HG02885 (cell line): ENCODE data around the gene PTPRQ.
A peak's percentile ranks its signal among the peaks of the same experiment; 100 is the strongest.
"Not testable (repeated sequence)": the region's sequence is repeated elsewhere in the genome, so short reads cannot be mapped to it uniquely, and the experiment has no call there.

ENCODE experiments used
- ATAC-seq: cut with Tn5 transposase; IDR thresholded peaks from one replicate; pipeline ENCODE4 v1.9.1; 2021; ENCODE audit warnings: mild to moderate bottlenecking; ENCODE audit not compliant: unreplicated experiment, poor library complexity

PTPRQ gene

DNA sequence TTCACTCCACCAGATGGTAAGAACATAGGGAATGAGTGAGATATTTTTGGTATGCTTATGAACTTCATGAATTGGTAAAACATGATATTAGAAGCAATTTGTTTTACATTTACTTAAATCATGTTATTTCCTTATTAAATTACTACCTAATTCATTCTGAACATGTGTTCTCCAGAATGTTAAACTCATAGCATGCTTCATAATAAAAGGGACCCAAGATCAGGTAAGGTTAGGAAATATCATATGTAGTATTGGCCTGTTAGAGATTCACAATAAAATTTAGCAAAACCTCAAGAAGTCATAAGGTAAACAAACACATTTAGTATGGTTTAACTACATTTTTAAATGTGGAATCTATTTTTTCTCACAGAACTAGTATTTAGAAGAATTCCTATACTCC lies 28.2 kb downstream of the PTPRQ start:
- no peak for ATAC-seq

DNA sequence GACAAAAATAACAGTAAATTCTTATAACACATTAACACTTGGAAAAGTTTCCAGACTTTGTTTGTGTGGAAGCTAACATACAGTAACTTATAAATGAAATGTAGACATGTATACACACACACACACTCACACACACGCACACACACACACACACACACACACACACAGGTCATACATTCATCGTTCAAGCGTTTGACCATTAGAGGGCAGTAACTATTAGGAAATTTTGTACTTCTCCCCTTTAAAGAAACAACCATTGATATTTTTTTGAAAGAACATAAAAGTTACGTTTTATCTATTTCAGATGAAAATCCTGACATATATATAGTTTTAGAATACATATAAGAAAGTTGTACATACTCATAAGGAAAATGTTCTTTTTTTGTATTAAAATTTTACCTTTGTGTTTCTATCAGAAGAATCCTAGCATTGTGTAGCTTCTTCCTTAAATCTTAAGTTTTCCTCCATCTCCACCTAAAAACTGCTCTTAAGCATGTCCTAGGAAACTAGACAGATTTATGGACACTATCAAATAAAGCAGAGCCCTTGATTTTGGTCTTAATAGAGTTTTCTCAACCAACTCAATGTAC lies 29.0 kb downstream of the PTPRQ start:
- peak; percentile 85 for ATAC-seq

DNA sequence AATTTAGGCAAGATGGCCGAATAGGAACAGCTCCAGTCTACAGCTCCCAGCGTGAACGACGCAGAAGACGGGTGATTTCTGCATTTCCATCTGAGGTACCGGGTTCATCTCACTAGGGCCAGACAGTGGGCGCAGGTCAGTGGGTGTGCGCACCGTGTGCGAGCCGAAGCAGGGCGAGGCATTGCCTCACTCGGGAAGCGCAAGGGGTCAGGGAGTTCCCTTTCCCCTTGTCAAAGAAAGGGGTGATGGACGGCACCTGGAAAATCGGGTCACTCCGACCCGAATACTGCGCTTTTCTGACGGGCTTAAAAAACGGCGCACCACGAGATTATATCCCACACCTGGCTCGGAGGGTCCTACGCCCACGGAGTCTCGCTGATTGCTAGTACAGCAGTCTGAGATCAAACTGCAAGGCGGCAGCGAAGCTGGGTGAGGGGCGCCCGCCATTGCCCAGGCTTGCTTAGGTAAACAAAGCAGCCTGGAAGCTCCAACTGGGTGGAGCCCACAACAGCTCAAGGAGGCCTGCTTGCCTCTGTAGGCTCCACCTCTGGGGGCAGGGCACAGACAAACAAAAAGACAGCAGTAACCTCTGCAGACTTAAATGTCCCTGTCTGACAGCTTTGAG lies 33.6 kb downstream of the PTPRQ start:
- ATAC-seq: not testable (repeated sequence)

DNA sequence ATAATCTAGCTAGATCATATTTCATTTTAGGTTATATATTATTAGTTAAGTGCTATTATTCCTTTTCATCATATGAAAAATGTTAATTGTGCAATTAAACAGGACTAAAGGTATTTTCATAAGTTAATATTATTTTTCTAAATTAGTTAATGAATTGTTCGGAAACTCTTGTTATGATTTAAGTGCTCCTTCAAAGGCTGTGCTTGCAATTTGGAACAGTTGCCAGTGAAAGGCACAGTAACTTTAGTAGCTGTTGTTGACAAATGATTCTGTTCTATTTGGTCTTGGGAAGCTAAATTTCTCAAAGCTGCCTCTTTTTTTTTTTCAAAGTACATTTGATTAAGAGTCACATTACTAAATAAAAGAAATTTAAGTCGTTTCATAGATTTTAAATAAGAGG lies 40.7 kb downstream of the PTPRQ start:
- no peak for ATAC-seq

DNA sequence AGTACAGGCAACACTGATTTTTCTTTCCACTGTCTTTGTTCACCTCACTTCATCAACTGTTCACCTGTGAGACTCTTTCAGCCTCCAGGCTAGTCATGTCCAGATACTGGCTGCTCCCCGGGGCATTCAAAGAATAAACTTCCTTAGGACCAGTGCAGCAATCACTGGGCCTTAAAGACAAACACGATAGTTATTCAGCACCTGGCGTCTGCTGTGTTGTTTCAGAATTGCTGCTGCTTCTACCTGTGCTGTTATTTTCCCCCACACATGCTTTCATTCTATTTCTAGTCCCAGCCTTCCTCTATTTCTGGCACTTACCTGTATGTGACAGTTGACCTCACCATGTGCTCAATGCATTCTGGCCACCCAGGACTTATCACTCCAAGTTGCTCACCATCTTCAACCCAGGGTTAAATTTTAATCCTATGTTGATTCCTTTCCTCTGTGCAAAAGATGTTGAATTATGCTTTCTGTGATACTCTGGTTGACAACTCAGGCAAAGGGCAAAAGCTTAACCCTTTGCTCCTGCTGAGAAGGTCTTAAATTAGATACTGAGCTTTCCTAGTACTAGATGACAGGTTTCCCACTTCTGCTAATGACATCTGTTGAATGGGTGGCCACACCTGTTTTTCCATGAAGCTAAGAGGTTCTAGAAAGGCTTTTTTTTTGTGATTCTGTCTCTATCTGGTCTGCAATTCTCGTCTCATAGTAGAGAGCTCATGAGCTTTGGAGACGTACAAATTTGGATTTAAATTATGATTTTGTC lies 41.4 kb downstream of the PTPRQ start:
- ATAC-seq: peak; percentile 73

DNA sequence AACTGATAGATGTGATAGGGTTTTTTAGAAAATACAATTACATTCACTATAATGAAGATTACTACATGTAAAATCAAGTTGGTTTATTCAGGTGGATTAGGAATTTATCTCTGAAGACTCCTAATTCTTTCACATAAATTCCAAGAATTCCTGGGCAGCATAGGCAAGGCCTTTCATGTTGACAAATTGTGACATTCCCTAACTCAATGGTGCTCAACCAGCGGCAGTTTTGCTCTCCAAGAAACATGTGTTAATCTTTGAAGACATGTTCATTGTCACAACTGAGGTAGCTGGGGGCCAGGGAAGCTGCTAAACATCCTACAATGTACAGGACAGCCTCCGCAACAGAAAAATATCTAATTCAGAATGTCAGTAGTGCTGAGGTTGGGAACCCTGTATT lies 46.3 kb downstream of the PTPRQ start:
- ATAC-seq: no peak

DNA sequence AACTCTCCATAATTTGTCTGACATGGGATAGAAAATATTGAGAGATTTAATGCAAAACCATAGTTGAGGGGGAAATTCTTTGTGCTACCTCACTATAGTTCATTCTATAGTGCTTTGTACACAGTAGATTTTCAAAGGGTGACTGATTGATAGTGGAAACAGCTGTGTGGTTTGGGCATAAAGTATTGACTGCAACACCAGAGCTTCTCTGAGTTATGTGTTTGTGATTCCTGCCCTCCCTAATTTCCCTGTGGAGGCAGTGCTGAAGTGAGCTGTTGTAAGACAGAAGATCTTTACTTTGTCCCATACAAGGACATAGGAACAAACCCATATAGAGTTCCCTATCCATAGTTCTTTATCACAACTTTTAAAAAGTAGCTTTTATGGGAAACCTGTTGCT lies 47.1 kb downstream of the PTPRQ start:
- no peak for ATAC-seq

DNA sequence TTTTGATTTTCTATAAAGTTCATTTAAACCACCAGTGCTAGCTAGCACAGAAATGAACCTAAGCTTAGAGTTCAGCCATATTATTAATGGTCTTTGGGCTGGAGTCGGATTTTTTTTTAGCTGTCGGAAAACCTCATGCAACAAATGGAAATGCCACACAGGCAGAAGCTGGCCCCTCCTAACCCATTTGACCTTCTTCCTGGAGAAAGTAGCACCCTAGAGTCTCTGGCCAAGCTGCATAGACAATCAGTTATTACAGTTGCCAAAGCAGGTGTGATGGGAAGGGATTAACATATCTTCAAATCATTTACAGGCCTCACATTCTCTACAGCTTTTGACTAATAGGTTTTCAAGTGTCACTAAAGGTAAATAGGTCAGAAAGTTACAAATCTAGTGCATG lies 49.4 kb downstream of the PTPRQ start:
- no peak for ATAC-seq

DNA sequence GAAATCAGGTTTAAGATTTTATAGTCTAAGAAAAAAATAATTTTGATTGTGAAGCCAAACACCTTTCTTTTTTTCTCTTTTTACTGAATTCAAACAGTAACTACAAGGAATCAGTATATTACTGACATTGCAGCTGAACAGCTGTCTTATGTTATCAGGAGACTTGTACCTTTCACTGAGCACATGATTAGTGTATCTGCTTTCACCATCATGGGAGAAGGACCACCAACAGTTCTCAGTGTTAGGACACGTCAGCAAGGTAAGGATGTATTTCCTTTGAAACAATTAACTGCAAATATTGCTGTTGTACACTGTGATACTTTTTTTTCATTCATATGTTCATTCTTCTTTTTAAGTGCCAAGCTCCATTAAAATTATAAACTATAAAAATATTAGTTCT lies 50.8 kb downstream of the PTPRQ start:
- ATAC-seq: no peak

DNA sequence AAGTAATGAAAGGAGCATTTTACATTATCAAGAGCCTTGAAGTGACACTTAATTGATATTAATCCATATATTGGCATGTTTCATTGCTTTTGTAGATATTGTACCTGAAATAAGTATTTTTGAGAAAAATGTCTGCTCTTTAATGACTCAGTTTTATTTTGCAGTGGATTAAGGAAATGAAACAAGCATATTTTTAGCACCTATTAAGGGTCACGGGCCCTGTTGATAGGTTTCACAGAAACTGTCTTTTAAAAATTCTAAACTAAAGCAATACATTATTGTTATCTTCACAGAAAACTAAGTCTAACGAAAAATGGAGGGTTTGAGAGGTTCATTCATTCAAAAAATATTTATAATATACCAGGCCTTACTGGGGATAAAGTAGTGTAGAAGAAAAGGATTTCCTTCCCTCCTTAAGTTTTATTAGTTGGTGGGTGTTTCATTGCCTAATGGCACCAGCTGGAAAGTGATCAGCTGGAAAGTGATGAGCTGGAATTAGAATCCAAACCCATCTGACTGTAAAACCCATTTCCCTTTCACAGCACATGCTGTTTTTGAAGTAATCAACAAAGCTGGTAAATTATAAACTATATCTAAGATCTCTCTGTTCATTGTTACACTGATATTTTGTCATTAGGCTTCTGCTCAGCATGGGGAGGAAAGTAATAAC lies 54.2 kb downstream of the PTPRQ start:
- peak; percentile 69 for ATAC-seq

DNA sequence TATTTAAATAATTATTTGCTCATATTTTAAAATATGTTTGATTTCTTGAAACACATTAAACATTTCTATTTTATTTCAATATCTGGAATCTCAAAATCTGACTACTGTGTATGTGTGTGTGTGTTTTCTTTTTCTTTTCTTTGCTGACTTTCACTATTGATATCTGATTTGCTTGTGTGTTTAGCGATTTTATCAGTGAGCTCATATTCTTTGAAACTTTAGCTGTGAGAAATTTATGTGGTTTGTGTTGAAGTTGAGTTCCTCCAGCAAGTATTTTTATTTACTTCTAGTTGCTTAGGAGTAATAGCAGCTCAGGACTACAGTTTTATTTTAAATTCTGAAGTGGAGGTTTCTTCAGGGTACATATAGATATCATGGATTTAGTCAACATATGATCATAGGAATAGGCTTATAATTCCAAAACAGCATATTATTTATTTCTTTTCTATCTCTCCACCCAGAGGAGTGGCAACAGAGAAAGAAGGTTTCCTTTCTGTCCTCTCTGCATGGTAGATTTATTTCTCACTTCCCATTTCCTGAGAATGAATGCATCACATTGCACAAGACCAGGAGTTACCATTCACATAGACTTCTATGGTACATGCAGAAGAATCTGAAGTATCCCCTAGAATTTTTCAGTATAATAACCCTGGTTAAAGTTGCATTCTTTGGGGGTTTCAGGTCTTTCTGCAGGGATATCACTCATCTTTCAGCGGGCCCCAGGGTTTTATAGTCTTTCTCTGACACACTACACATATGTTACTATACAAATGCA lies 60.5 kb downstream of the PTPRQ start:
- peak; percentile 78 for ATAC-seq

DNA sequence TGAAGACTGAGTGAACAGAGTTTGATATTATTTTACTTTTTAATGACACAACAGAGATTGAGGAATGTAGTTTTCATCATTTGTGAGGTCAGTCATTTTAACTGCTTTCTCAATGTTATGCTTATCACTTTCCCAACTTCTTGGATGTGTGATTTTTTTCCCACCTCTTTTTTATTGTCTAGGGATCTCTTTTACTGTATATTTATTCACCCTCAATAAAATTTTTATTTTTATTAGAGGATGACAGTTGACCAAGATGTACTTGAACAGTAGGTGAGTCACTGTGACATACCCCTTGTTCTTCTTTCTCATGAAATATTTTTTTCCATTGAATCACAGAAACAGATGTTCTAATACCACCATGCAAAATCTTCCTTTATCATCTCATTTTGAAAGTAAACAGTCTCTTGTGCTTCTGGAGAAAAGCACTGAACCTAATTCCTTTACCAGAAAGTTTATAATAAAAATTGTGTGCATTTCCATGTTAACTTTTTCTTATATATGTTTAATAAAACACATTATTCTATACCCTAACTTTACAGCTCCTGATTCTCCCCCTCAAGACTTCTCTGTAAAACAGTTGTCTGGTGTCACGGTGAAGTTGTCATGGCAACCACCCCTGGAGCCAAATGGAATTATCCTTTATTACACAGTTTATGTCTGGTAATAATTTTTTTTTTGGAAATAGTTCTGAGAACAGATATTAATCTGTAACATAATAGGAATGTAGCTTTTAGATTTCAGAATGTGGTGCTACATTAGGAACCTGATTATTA lies 65.9 kb downstream of the PTPRQ start:
- no peak for ATAC-seq

DNA sequence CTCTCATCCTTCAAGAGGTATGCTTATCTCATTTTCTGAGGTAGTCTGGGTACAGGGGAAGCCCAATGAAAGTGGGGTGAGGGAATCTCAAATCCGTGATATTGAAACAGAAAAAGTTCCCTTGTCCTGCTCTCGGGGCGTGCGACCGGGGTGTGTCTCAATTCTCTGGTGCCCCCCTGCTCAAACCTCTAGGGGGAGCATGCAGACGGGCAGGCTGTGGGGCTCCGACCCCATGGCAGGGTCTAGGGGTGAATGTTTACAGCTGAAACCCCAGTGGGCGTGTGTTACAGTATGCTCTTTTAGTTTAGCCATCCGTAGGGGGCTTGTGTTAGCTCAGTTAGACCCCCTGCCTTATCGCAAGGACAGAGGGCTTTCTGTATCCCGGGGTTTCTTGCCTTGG lies 68.7 kb downstream of the PTPRQ start:
- ATAC-seq: no peak

DNA sequence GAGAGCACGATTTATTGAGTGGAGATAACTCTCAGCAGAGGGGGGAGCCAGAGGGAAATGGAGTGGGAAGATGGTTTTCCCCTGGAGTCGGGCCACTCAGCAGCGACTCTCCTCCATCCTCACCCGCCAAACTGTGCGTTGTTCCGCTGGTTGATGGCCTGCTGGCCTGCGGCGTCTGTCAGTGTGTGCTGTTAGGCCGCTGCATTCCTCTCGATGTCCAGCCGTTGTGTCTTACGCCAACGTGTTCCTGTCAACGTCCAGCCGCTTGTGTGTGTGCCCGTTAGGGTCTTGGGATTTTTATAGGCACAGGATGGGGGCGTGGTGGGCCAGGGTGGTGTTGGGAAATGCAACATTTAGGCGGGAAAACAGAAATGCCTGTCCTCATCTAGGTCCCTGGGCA lies 69.2 kb downstream of the PTPRQ start:
- no peak for ATAC-seq

DNA sequence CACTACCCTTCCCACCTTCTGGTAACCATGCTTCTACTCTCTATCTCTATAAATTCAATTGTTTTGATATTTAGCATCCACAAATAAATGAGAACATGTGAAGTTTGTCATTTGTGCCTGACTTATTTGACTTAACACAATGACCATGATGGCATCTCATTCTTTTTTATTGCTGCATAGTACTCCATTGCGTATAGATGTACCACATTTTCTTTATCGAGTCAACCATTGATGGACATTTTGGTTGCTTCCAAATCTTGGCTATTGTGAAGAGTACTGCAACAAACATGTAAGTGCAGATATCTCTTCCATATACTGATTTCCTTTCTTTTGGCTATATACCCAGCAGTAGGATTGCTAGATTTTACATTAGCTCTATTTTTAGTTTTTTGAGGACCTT lies 73.6 kb downstream of the PTPRQ start:
- no peak for ATAC-seq

DNA sequence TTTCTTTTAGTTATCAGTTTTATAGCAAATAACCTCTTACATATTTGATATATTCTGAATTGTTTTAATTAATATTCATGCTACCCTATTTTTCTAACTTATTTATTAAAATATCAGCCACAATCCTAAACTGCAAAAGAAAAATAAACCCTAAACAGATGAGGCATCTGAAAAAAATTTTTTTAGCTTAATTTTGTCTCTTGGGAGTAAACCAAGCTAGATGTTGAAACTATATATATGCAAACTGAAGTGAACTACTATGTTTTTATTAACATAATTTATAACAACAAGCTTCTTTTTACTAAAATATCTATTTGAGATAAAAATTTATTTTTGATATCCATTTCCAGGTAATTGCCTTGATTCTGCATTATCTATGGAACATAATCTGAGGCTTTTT lies 87.6 kb downstream of the PTPRQ start:
- ATAC-seq: no peak

DNA sequence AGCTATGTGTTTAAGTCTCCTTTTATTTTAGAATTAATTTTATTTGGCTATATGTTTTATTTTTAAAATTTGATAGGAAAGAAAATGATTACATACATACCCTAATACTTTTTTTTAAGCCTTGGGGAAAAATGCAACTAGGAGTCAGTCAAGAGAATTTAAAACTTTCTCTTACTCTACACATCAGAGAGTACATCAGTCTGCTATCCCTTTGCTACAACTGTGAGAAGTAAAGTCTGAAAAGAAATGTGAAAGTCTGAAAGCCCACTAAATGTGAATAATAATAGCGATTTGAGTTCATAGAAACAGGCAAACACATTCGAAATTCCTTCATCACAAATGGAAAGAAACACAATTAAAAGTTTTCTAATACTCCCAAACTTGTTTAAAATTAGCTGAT lies 95.0 kb downstream of the PTPRQ start:
- no peak for ATAC-seq

DNA sequence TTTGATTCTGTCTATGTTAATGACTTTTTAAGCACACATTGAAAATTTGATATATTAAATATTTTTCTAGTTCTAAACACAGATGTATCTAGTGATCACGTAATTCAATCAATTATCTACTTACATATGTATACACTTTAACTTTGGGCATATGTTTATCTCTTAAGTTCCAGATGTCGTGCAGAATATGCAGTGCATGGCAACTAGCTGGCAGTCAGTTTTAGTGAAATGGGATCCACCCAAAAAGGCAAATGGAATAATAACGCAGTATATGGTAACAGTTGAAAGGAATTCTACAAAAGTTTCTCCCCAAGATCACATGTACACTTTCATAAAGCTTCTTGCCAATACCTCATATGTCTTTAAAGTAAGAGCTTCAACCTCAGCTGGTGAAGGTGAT lies 105.3 kb downstream of the PTPRQ start:
- no peak for ATAC-seq

DNA sequence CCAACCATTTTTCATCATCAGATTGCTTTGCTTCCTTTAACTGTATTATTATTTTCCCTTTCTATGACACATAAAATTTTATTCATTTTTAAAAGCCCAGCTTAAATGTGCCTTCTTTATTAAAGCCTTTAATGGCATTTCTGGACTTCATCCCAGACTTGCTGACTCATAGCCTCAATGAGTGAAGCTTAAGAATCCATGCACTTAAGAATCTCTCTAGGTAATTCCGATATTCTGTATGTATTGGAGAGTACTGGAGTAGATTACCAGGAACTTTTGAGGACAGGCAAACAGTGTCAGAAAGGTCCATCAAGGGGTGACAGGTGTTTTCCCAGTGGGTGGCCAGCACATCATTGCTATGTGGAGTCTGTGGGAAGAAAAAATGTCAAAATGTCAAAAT lies 107.9 kb downstream of the PTPRQ start:
- no peak for ATAC-seq

DNA sequence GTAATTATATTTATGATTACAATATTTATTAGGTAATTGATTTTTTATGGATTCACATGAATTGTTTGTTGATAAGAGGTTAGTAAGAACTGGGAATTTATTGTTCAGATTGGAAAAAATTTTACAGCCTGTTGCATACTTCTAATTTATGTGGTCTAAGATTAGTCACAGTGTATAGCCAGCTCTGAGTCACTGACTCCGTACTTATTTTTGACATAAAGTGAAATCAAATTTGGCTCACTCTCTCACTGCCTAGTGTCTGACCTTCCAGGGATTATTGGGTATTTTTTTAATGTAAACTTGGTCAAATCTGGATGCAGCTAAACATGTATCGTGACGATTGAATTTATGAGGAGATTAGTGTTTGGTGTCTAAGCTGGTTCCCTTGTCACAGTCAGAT lies 109.3 kb downstream of the PTPRQ start:
- ATAC-seq: no peak
